Neural cell (in vitro differentiated cells): ENCODE data around the gene INPP1.

Source experiments
- EZH2 ChIP-seq: fragments of 200-600, 300-800 bp; shearing (Covaris generic), sonication (generic); IDR thresholded peaks from 2 replicates; pipeline ENCODE4 v1.6.1; 2014; ENCODE audit warnings: antibody characterized with exemption, low read length, borderline replicate concordance, mild to moderate bottlenecking; ENCODE audit not compliant: insufficient read depth, poor library complexity, severe bottlenecking
- RAD21 ChIP-seq: fragments of 450-650 bp; conservative IDR thresholded peaks from 2 replicates; pipeline ENCODE4 v1.6.1; 2014; ENCODE audit warnings: antibody characterized with exemption, mild to moderate bottlenecking, moderate library complexity
- REST ChIP-seq: IDR thresholded peaks from 2 replicates; pipeline ENCODE4 v1.6.1; 2012; ENCODE audit warnings: borderline replicate concordance
- TAF1 ChIP-seq: IDR thresholded peaks from 2 replicates; pipeline ENCODE4 v1.6.1; 2012; ENCODE audit warnings: low read depth
- TF ChIP-seq, protein P1 (sequence below): fragments of 450-650 bp; IDR thresholded peaks from 2 replicates; pipeline ENCODE4 v1.5.1; 2014; ENCODE audit warnings: antibody characterized with exemption, mild to moderate bottlenecking, moderate library complexity; ENCODE audit not compliant: poor library complexity, severe bottlenecking

DNA sequence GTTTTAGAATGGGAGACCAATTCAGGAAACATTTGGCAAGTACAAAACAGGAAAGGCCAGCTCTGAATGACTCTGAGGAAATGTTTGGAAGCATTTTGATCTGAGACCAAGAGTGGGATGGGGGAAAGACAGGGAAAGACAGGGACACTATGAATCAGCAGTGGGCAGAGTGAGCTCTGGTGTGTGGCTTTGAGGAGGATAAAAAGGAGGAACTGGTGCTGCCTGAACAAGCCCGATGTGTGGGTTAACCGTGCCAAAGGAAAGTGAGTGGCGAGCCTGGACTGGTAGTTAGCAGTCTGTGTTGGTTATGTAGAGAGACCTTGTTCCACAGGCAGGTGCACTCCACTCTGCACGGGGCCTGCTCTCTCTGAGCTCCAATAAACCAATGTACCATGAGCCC is 70.0 kb downstream of the INPP1 start:
- TF ChIP-seq TAF1 (no peak), REST (no peak), RAD21 (no peak), EZH2 (no peak)
- TF ChIP-seq, protein P1, sequence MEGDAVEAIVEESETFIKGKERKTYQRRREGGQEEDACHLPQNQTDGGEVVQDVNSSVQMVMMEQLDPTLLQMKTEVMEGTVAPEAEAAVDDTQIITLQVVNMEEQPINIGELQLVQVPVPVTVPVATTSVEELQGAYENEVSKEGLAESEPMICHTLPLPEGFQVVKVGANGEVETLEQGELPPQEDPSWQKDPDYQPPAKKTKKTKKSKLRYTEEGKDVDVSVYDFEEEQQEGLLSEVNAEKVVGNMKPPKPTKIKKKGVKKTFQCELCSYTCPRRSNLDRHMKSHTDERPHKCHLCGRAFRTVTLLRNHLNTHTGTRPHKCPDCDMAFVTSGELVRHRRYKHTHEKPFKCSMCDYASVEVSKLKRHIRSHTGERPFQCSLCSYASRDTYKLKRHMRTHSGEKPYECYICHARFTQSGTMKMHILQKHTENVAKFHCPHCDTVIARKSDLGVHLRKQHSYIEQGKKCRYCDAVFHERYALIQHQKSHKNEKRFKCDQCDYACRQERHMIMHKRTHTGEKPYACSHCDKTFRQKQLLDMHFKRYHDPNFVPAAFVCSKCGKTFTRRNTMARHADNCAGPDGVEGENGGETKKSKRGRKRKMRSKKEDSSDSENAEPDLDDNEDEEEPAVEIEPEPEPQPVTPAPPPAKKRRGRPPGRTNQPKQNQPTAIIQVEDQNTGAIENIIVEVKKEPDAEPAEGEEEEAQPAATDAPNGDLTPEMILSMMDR = no peak
